OCI-LY3 (cell line): Measurements from ENCODE around the gene BCKDHA.

ENCODE experiments used
- H2AFZ ChIP-seq: fragments of 200-600, 300-600 bp; shearing (Covaris generic); 2 replicates; pipeline ENCODE4 v1.6.0; 2014; ENCODE audit warnings: antibody characterized with exemption, low read depth, low read length
- H3K27ac ChIP-seq: fragments of 200-600, 300-600 bp; sonication (generic); 2 replicates; pipeline ENCODE4 v1.5.1; 2014; ENCODE audit warnings: mild to moderate bottlenecking, low read length, moderate library complexity, mixed read lengths
- H3K27me3 ChIP-seq: fragments of 200-600, 300-600 bp; sonication (generic); 2 replicates; pipeline ENCODE4 v1.6.1; 2014; ENCODE audit warnings: low read depth, low read length, mixed read lengths
- H3K36me3 ChIP-seq: fragments of 200-600, 300-600 bp; sonication (generic); replicated peaks from 2 replicates; pipeline ENCODE3; 2014; ENCODE audit warnings: low read depth, low read length, mixed read lengths
- H3K4me1 ChIP-seq: fragments of 300-600, 200-600 bp; sonication (generic); 2 replicates; pipeline ENCODE4 v1.6.1; 2014; ENCODE audit warnings: low read length, mixed read lengths
- H3K4me2 ChIP-seq: fragments of 200-600, 300-600 bp; sonication (generic); 2 replicates; pipeline ENCODE4 v1.6.1; 2014; ENCODE audit warnings: low read length, mixed read lengths
- H3K4me3 ChIP-seq: fragments of 300-600, 200-600 bp; sonication (generic); 2 replicates; pipeline ENCODE4 v1.5.1; 2014; ENCODE audit warnings: antibody characterized with exemption, mild to moderate bottlenecking, low read length, moderate library complexity
- H3K79me2 ChIP-seq: fragments of 300-600, 200-600 bp; shearing (Covaris generic); 2 replicates; pipeline ENCODE4 v1.6.1; 2014; ENCODE audit warnings: mild to moderate bottlenecking, low read length, mixed read lengths
- H3K9ac ChIP-seq: fragments of 300-600, 200-600 bp; shearing (Covaris generic); 2 replicates; pipeline ENCODE4 v1.6.0; 2014; ENCODE audit warnings: mild to moderate bottlenecking, low read length, moderate library complexity
- H3K9me3 ChIP-seq: fragments of 200-600, 300-600 bp; shearing (Covaris generic); 2 replicates; pipeline ENCODE4 v1.6.1; 2014; ENCODE audit warnings: low read length, mixed read lengths; ENCODE audit not compliant: insufficient read depth
- H4K20me1 ChIP-seq: fragments of 200-600, 300-600 bp; sonication (generic); 2 replicates; pipeline ENCODE4 v1.6.1; 2016; ENCODE audit warnings: low read length, mixed read lengths; ENCODE audit not compliant: insufficient read depth
- CTCF ChIP-seq: fragments of 200-600, 300-600 bp; sonication (generic); IDR thresholded peaks from 2 replicates; pipeline ENCODE4 v1.5.1; 2014; ENCODE audit warnings: antibody characterized with exemption, low read length, low read depth
- EZH2phosphoT487 ChIP-seq: fragments of 200-600 bp; shearing (Covaris generic); IDR thresholded peaks from 2 replicates; pipeline ENCODE4 v1.6.1; 2018; ENCODE audit warnings: antibody characterized with exemption, mixed run types, low read depth

BCKDHA gene

GRCh38 chr19:41413947-41414346 lies 16.3 kb downstream of the BCKDHA start:
- TF ChIP-seq EZH2phosphoT487 (no peak), CTCF (no peak)
- Histone ChIP-seq H3K79me2 (no peaks in the 10 kb centered on the region), H3K9ac (no peak overlapping the region), H3K9me3 (no peaks in the 10 kb centered on the region), H3K27ac (no peak overlapping the region), H3K4me3 (no peak overlapping the region), H2AFZ (no peak overlapping the region), H4K20me1 (0 out of 2 replicates have a peak, but pooled peaks cover 3% of the 10 kb centered on the region), H3K4me2 (no peak overlapping the region), H3K36me3 (peaks cover 7% of the 10 kb centered on the region), H3K4me1 (no peaks in the 10 kb centered on the region), H3K27me3 (no peaks in the 10 kb centered on the region)

- no peak overlapping the region for H3K4me2 ChIP-seq
- H4K20me1 ChIP-seq = 0 out of 2 replicates have a peak, but pooled peaks cover 3% of the 10 kb centered on the region
- TF ChIP-seq EZH2phosphoT487 = no peak
- no peak for TF ChIP-seq CTCF
- H3K4me1 ChIP-seq = no peaks in the 10 kb centered on the region
- peaks cover 7% of the 10 kb centered on the region for H3K36me3 ChIP-seq
- H3K9me3 ChIP-seq = no peaks in the 10 kb centered on the region
- H3K79me2 ChIP-seq = no peaks in the 10 kb centered on the region
- no peak overlapping the region for H3K9ac ChIP-seq
- no peaks in the 10 kb centered on the region for H3K27me3 ChIP-seq
- no peak overlapping the region for H3K4me3 ChIP-seq
- H2AFZ ChIP-seq = no peak overlapping the region
- no peak overlapping the region for H3K27ac ChIP-seq
Observed at GRCh38 chr19:41414461-41414860, 16.8 kb downstream of the BCKDHA start.

GRCh38 chr19:41415154-41415571 lies 17.5 kb downstream of the BCKDHA start:
- H3K36me3 ChIP-seq = peaks cover 10% of the 10 kb centered on the region
- no peak overlapping the region for H3K9ac ChIP-seq
- H3K4me2 ChIP-seq = no peak overlapping the region
- H3K79me2 ChIP-seq = no peaks in the 10 kb centered on the region
- H2AFZ ChIP-seq = no peak overlapping the region
- no peaks in the 10 kb centered on the region for H4K20me1 ChIP-seq
- H3K4me3 ChIP-seq = no peak overlapping the region
- H3K27me3 ChIP-seq = no peaks in the 10 kb centered on the region
- H3K9me3 ChIP-seq = no peaks in the 10 kb centered on the region
- TF ChIP-seq EZH2phosphoT487 (no peak), CTCF (no peak)
- no peaks in the 10 kb centered on the region for H3K4me1 ChIP-seq
- H3K27ac ChIP-seq = no peak overlapping the region

GRCh38 chr19:41416194-41416674 lies 18.6 kb downstream of the BCKDHA start:
- H3K4me2 ChIP-seq = no peak overlapping the region
- no peaks in the 10 kb centered on the region for H3K4me1 ChIP-seq
- H3K9ac ChIP-seq = no peak overlapping the region
- no peaks in the 10 kb centered on the region for H3K9me3 ChIP-seq
- H3K4me3 ChIP-seq = no peak overlapping the region
- H4K20me1 ChIP-seq = no peaks in the 10 kb centered on the region
- H3K27ac ChIP-seq = no peak overlapping the region
- H3K36me3 ChIP-seq = peaks cover 16% of the 10 kb centered on the region
- no peak overlapping the region for H2AFZ ChIP-seq
- no peaks in the 10 kb centered on the region for H3K79me2 ChIP-seq
- H3K27me3 ChIP-seq = no peaks in the 10 kb centered on the region
- no peak for TF ChIP-seq CTCF
- TF ChIP-seq EZH2phosphoT487 = no peak
